HEK293 (cell line): ENCODE results near the gene HSD11B1.

ENCODE experiments used
- CTCF ChIA-PET: fragments of 350-600 bp; formaldehyde crosslinking; extraction: SDS; loops from one replicate; lab custom pipeline; 2021; ENCODE audit warnings: antibody characterized with exemption; lab: Yijun Ruan, JAX
- POLR2A ChIA-PET: fragments of 300-600 bp; formaldehyde crosslinking; extraction: SDS; loops from one replicate; lab custom pipeline; 2020; ENCODE audit warnings: antibody characterized with exemption, inconsistent platforms; lab: Yijun Ruan, JAX
- H3K27ac ChIP-seq: fragments of 200-500 bp; sonication (Bioruptor generic); 2 replicates; pipeline ENCODE4 v1.5.1; 2014; ENCODE audit warnings: low read depth, low read length, control low read depth, inconsistent platforms; ENCODE audit errors: extremely low read depth
- H3K36me3 ChIP-seq, 2 experiments: fragments of 200-500 bp in 1 of 2; sonication (Bioruptor generic) in 1 of 2; 1 replicate in 1 of 2; 2 replicates in 1 of 2; pipeline ENCODE4 v1.5.1; 2014 to 2017; ENCODE audit warnings: inconsistent platforms in 2 of 2, low read length in 2 of 2; ENCODE audit not compliant: control insufficient read depth in 2 of 2, insufficient read depth in 1 of 2
- H3K4me1 ChIP-seq: fragments of 200-500 bp; sonication (Bioruptor generic); 2 replicates; pipeline ENCODE4 v1.5.1; 2014; ENCODE audit warnings: mild to moderate bottlenecking, low read length, inconsistent platforms; ENCODE audit not compliant: control insufficient read depth, insufficient read depth
- H3K4me3 ChIP-seq: 2 replicates; pipeline ENCODE4 v1.5.1; 2011; ENCODE audit warnings: low read depth, mild to moderate bottlenecking, control low read depth, low read length, moderate library complexity
- H3K9me3 ChIP-seq: fragments of 200-500 bp; sonication (Bioruptor generic); 2 replicates; pipeline ENCODE4 v1.5.1; 2014; ENCODE audit warnings: low read depth, low read length, inconsistent platforms; ENCODE audit not compliant: control insufficient read depth, insufficient read depth
- ATF2 ChIP-seq: fragments of 450-650 bp; formaldehyde crosslinking; IDR thresholded peaks from 2 replicates; pipeline ENCODE4 v1.5.1; 2016; ENCODE audit warnings: missing biosample characterization, missing genetic modification characterization, low read depth
- BCL6B ChIP-seq: fragments of 450-650 bp; formaldehyde crosslinking; IDR thresholded peaks from 2 replicates; pipeline ENCODE4 v1.5.1; 2017; ENCODE audit warnings: missing biosample characterization, missing genetic modification characterization
- CTCF ChIP-seq: fragments of 450-650 bp; formaldehyde crosslinking; IDR thresholded peaks from 2 replicates; pipeline ENCODE4 v1.5.1; 2016; ENCODE audit warnings: missing biosample characterization, missing genetic modification characterization
- HOXA7 ChIP-seq: sonication (generic); formaldehyde crosslinking; IDR thresholded peaks from 2 replicates; pipeline ENCODE4 v1.8.1; 2022; ENCODE audit warnings: missing genetic modification reagents, borderline replicate concordance
- IKZF3 ChIP-seq: fragments of 450-650 bp; IDR thresholded peaks from 2 replicates; pipeline ENCODE4 v1.5.0; 2018; ENCODE audit warnings: missing biosample characterization, mild to moderate bottlenecking, missing genetic modification characterization, moderate library complexity
- RBAK ChIP-seq: fragments of 450-650 bp; formaldehyde crosslinking; IDR thresholded peaks from 2 replicates; pipeline ENCODE4 v1.5.1; 2016; ENCODE audit warnings: missing biosample characterization, missing genetic modification characterization
- REPIN1 ChIP-seq: fragments of 450-650 bp; formaldehyde crosslinking; IDR thresholded peaks from 2 replicates; pipeline ENCODE4 v1.5.1; 2017; ENCODE audit warnings: missing biosample characterization, missing genetic modification characterization, low read depth
- TCF7L2 ChIP-seq: IDR thresholded peaks from 2 replicates; pipeline ENCODE4 v1.6.1; 2011; ENCODE audit warnings: low read depth, mild to moderate bottlenecking, inconsistent platforms, low read length, moderate library complexity, borderline replicate concordance
- ZBTB17 ChIP-seq: fragments of 450-650 bp; formaldehyde crosslinking; IDR thresholded peaks from 2 replicates; pipeline ENCODE4 v1.5.1; 2016; ENCODE audit warnings: missing biosample characterization, missing genetic modification characterization
- ZBTB44 ChIP-seq: fragments of 450-650 bp; IDR thresholded peaks from 2 replicates; pipeline ENCODE4 v1.5.1; 2018; ENCODE audit warnings: missing biosample characterization, mild to moderate bottlenecking, missing genetic modification characterization
- ZBTB48 ChIP-seq: fragments of 450-650 bp; formaldehyde crosslinking; IDR thresholded peaks from 2 replicates; pipeline ENCODE4 v1.5.1; 2016; ENCODE audit warnings: missing biosample characterization, missing genetic modification characterization
- ZNF146 ChIP-seq: fragments of 450-650 bp; formaldehyde crosslinking; IDR thresholded peaks from 2 replicates; pipeline ENCODE4 v1.5.1; 2016; ENCODE audit warnings: missing biosample characterization, missing genetic modification characterization
- ZNF16 ChIP-seq: fragments of 450-650 bp; formaldehyde crosslinking; IDR thresholded peaks from 2 replicates; pipeline ENCODE4 v1.5.1; 2016; ENCODE audit warnings: low read depth, missing biosample characterization, missing genetic modification characterization
- ZNF2 ChIP-seq: fragments of 450-650 bp; formaldehyde crosslinking; IDR thresholded peaks from 2 replicates; pipeline ENCODE4 v1.5.1; 2016; ENCODE audit warnings: missing biosample characterization, missing genetic modification characterization
- ZNF202 ChIP-seq: fragments of 450-650 bp; formaldehyde crosslinking; IDR thresholded peaks from 2 replicates; pipeline ENCODE4 v1.5.1; 2016; ENCODE audit warnings: missing biosample characterization, missing genetic modification characterization, borderline replicate concordance
- ZNF23 ChIP-seq: fragments of 450-650 bp; formaldehyde crosslinking; IDR thresholded peaks from 2 replicates; pipeline ENCODE4 v1.5.1; 2016; ENCODE audit warnings: missing biosample characterization, missing genetic modification characterization, borderline replicate concordance
- ZNF302 ChIP-seq: fragments of 450-650 bp; formaldehyde crosslinking; IDR thresholded peaks from 2 replicates; pipeline ENCODE4 v1.5.1; 2016; ENCODE audit warnings: missing biosample characterization, missing genetic modification characterization, low read depth
- ZNF335 ChIP-seq: fragments of 450-650 bp; formaldehyde crosslinking; conservative IDR thresholded peaks from 2 replicates; pipeline ENCODE4 v1.5.1; 2016; ENCODE audit warnings: missing biosample characterization, missing genetic modification characterization
- ZNF423 ChIP-seq: fragments of 450-650 bp; formaldehyde crosslinking; IDR thresholded peaks from 2 replicates; pipeline ENCODE4 v1.5.1; 2016; ENCODE audit warnings: missing biosample characterization, missing genetic modification characterization
- ZNF48 ChIP-seq: fragments of 450-650 bp; formaldehyde crosslinking; IDR thresholded peaks from 2 replicates; pipeline ENCODE4 v1.5.1; 2016; ENCODE audit warnings: missing biosample characterization, missing genetic modification characterization
- ZNF600 ChIP-seq: fragments of 450-650 bp; formaldehyde crosslinking; IDR thresholded peaks from 2 replicates; pipeline ENCODE4 v1.5.1; 2016; ENCODE audit warnings: missing biosample characterization, missing genetic modification characterization
- ZNF621 ChIP-seq: fragments of 450-650 bp; formaldehyde crosslinking; IDR thresholded peaks from 2 replicates; pipeline ENCODE4 v1.5.1; 2017; ENCODE audit warnings: missing biosample characterization, missing genetic modification characterization
- ZNF692 ChIP-seq: fragments of 450-650 bp; formaldehyde crosslinking; IDR thresholded peaks from 2 replicates; pipeline ENCODE4 v1.5.1; 2016; ENCODE audit warnings: missing biosample characterization, missing genetic modification characterization
- TF ChIP-seq, protein P1 (sequence below): fragments of 450-650 bp; formaldehyde crosslinking; IDR thresholded peaks from 2 replicates; pipeline ENCODE4 v1.5.1; 2016; ENCODE audit warnings: missing biosample characterization, missing genetic modification characterization
- TF ChIP-seq, protein P2 (sequence below): IDR thresholded peaks from 2 replicates; pipeline ENCODE4 v1.6.1; 2011; ENCODE audit warnings: mild to moderate bottlenecking, low read depth, low read length, borderline replicate concordance

HSD11B1 gene

GRCh38 chr1:209705033-209705598 lies 470 bp downstream of the HSD11B1 start:
- TF ChIP-seq ZBTB48 (tag by site-specific recombination) (no peak), ZNF600 (tag by site-specific recombination) (no peak), ZNF202 (no peak), BCL6B (tag by site-specific recombination) (no peak), REPIN1 (tag by site-specific recombination) (no peak), RBAK (no peak), ZNF302 (tag by site-specific recombination) (no peak), ATF2 (tag by site-specific recombination) (no peak), ZNF146 (tag by site-specific recombination) (no peak), ZNF23 (tag by site-specific recombination) (no peak), ZBTB44 (tag by site-specific recombination) (no peak), ZNF423 (no peak), ZNF692 (tag by site-specific recombination) (no peak), HOXA7 (CRISPR knock-in tag) (no peak)
- TF ChIP-seq, protein P1, sequence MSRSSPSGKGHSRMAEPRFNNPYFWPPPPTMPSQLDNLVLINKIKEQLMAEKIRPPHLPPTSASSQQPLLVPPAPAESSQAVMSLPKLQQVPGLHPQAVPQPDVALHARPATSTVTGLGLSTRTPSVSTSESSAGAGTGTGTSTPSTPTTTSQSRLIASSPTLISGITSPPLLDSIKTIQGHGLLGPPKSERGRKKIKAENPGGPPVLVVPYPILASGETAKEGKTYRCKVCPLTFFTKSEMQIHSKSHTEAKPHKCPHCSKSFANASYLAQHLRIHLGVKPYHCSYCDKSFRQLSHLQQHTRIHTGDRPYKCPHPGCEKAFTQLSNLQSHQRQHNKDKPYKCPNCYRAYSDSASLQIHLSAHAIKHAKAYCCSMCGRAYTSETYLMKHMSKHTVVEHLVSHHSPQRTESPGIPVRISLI (tag by site-specific recombination) = no peak
- POLR2A ChIA-PET = no interaction called here
- Histone ChIP-seq H3K4me3 (no peak overlapping the region), H3K36me3 (no peaks in the 10 kb centered on the region), H3K4me1 (no peaks in the 10 kb centered on the region), H3K27ac (no peak overlapping the region), H3K9me3 (no peaks in the 10 kb centered on the region)
- CTCF ChIA-PET = interaction anchor here (1.0 to 1.6 kb wide), 2 partner anchors 43 to 115 kb away, joined by 5 read pairs; no protein-coding TSS in a partner anchor

DNA sequence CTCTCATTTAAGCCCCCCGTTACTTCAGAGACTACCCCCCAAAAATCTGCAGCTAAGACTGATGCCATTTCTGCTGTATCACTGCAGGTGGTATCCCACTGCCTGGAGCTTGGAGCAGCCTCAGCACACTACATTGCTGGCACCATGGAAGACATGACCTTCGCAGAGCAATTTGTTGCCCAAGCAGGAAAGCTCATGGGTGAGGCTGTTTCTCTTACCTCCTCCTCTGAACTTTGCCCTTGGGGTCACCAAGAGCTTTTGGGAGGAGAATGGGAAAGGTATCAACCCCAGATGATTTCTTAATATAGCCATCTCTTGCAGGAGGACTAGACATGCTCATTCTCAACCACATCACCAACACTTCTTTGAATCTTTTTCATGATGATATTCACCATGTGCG lies 2.0 kb downstream of the HSD11B1 start:
- H3K4me1 ChIP-seq = no peaks in the 10 kb centered on the region
- CTCF ChIA-PET = interaction anchor here (0.6 to 1.7 kb wide), 6 partner anchors 12 to 799 kb away, joined by 3 to 5 read pairs (median 4); no protein-coding TSS in a partner anchor
- no peak overlapping the region for H3K27ac ChIP-seq
- H3K9me3 ChIP-seq = no peaks in the 10 kb centered on the region
- no peaks in the 10 kb centered on the region for H3K36me3 ChIP-seq
- POLR2A ChIA-PET = no interaction called here
- H3K4me3 ChIP-seq = no peak overlapping the region
- TF ChIP-seq TCF7L2 (no peak), ZNF48 (tag by site-specific recombination) (no peak), ZNF621 (tag by site-specific recombination) (no peak), ZNF335 (tag by site-specific recombination) (no peak), ZBTB17 (tag by site-specific recombination) (no peak), IKZF3 (no peak), CTCF (no peak), ZNF2 (tag by site-specific recombination) (no peak), ZNF302 (tag by site-specific recombination) (no peak), ZNF16 (tag by site-specific recombination) (no peak)
- TF ChIP-seq, protein P2, sequence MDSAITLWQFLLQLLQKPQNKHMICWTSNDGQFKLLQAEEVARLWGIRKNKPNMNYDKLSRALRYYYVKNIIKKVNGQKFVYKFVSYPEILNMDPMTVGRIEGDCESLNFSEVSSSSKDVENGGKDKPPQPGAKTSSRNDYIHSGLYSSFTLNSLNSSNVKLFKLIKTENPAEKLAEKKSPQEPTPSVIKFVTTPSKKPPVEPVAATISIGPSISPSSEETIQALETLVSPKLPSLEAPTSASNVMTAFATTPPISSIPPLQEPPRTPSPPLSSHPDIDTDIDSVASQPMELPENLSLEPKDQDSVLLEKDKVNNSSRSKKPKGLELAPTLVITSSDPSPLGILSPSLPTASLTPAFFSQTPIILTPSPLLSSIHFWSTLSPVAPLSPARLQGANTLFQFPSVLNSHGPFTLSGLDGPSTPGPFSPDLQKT = no peak
